GM21515 (cell line): Measurements from ENCODE around the gene TRIM65.

ENCODE experiments used
- ATAC-seq: cut with Tn5 transposase; IDR thresholded peaks from one replicate; pipeline ENCODE4 v1.9.1; 2021; ENCODE audit not compliant: unreplicated experiment

Gene TRIM65

DNA sequence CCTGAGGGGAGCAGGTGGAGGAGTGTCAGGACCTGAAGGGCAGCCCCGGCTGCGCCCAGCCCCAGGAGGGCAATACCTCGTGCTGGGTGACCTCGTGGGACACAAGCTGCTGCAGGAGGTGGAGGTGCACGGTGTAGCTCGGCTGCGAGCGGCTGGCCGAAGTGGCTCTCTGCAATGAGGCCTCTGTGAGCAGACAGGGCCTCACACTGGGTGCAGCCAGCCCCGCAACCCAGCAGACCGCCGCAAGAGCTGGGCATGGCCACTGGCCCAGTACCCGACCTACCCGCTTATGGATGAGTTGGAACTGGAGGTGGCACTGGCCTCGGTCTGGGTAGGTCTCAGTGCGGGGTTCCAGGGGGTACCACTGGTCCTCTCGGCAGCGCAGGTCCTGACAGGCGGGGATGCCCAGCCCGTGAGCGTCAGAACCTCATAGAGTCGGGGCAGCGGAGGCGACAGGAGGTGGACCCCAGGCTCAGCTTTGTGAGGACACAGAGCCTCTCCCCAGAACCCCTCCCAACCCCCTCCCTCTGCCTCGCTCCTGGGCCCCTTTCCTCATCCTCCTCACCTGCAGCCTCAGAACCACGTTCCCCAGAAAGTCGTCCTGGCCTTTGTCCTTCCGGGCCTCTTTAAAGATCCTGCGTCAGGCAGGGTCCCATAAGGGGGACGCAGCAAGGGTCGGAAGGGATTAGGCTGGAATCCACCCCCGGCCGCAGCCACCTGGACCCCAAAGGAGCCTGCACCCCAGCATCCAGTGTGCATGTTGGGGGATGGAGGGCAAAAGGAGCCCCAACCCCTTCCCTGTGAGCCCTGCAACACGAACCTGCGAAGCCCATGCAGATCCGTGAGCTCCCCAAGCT is 56.6 kb downstream of the TRIM65 start:
- no peak for ATAC-seq
